Measurements from ENCODE around the gene TTC17.
"Not testable (repeated sequence)": the region's sequence is repeated elsewhere in the genome, so short reads cannot be mapped to it uniquely, and the experiment has no call there.

TTC17 gene

DNA sequence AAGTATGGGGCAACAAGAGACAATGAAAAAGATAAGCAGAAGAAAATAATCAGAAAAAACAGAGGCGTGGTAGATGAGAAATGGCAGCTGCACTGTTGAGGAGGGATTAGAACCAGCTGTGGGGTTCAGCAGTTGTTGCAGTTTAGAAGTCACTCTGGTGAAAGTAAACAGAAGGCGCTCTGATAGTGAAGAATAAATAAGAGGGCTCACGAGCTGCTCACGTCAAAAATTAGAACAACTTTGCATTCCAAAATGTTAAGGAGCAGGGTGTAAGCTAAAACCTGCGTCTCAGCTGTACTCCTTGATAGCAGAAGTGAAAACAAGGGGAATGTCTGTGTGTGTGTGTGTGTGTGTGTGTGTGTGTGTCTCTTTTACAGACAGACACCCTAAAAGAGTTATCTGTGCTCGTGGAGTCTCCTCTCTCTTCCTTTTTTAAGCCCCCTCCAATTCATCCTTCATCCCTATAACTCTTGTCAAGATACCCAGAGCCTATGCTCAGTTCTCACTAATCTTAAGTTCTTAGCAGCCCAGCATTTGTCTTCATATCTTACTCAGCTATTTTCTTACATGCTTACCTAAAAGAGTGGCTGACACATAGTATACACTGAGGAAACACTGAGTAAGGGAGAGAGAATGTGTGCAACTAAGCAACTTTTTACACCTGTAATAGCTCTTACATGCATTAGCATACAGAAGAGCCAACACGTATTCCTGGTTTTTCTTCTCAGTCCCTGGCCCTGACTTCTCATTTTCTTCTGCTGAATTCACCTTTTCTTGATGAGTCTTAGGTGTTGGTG is 8.9 kb downstream of the TTC17 start:
- TF ChIP-seq POLR2A (IDR thresholded peaks at IDR 0.05; ENCODE audit: low read length): no peak
- TF ChIP-seq GATA1 (IDR thresholded peaks at IDR 0.05; ENCODE audit: low read depth, low read length): no peak
- peak; percentile 68 to 88 for DNase-seq

- DNase-seq: no peak
- TF ChIP-seq POLR2A (IDR thresholded peaks at IDR 0.05; ENCODE audit: low read length) (no peak), GATA1 (IDR thresholded peaks at IDR 0.05; ENCODE audit: low read depth, low read length) (no peak)
These were observed 17.3 kb downstream of the TTC17 start for GRCh38 chr11:43376065-43376464.

DNA sequence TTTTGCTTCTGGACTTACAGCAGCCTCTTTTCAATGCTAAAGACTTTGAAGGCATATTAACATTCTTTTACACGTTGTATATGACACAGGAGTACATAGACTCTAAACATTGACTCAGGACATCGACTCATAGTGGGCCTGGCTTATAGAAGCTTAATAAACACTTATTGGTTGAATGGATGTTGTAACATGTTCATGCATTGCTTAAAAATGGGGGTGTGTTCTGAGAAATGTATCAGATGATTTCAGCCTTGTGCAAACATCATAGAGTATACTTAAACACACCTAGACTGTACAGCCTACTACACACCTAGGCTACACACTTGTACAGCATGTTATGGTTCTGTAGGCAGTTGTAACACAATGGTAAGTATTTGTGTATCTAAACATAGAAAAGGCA is 17.9 kb downstream of the TTC17 start:
- peak; percentile 30 to 63 for DNase-seq
- no peak for TF ChIP-seq GATA1 (IDR thresholded peaks at IDR 0.05; ENCODE audit: low read depth, low read length)
- TF ChIP-seq POLR2A (IDR thresholded peaks at IDR 0.05; ENCODE audit: low read length): no peak

DNA sequence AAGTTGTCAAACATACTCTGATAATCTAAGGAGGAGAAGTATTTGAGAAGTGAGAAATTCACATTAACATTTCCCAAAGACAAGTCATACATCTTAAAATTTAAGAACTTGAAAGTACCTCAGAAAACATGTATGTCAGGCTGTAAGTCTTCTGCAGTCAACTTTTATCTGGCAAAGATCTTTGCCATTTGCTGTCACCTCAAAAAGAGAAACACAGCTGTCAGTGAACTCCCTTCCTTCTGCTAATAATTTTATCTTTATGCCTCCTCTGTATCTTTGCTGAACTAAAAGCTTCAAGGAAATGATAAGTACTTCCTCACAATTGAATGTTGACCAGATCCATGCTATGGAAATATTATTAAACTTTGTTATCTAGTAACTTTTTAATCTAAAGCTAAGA is 18.7 kb downstream of the TTC17 start:
- no peak for TF ChIP-seq GATA1 (IDR thresholded peaks at IDR 0.05; ENCODE audit: low read depth, low read length)
- TF ChIP-seq POLR2A (IDR thresholded peaks at IDR 0.05; ENCODE audit: low read length): no peak

GRCh38 chr11:43378897-43379296 is 20.2 kb downstream of the TTC17 start:
- TF ChIP-seq GATA1 (IDR thresholded peaks at IDR 0.05; ENCODE audit: low read depth, low read length) (no peak), POLR2A (IDR thresholded peaks at IDR 0.05; ENCODE audit: low read length) (no peak)
- no peak for DNase-seq

More for the DNA sequence above, 18.7 kb downstream of the TTC17 start:
- peak; percentile 57 to 79 for DNase-seq

DNA sequence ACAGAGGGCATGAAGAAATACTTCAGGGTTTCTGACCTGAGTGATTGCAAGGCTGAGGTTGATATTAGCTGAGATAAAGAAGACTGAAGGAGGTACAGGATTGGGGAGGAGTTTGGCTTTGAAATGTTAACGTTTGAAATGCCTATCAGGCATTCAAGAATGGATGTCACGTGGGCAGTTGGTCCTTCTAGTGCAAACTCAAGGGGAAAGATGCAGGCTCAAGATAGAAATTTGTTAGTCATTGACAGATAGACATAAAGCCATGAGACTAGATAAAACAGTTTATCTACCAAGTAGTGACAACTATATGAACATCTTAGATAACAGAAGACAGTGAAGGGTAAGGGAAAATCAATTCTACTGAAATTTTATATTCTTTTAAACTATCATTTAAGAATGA is 23.1 kb downstream of the TTC17 start:
- peak; percentile 60 to 86 for DNase-seq
- TF ChIP-seq GATA1 (IDR thresholded peaks at IDR 0.05; ENCODE audit: low read depth, low read length) (peak; percentile 29), POLR2A (IDR thresholded peaks at IDR 0.05; ENCODE audit: low read length) (no peak)

- TF ChIP-seq POLR2A (IDR thresholded peaks at IDR 0.05; ENCODE audit: low read length) (no peak), GATA1 (IDR thresholded peaks at IDR 0.05; ENCODE audit: low read depth, low read length) (no peak)
- no peak for DNase-seq
These were observed 23.9 kb downstream of the TTC17 start for GRCh38 chr11:43382614-43383013.

GRCh38 chr11:43384393-43384792 is 25.7 kb downstream of the TTC17 start:
- no peak for DNase-seq
- TF ChIP-seq POLR2A (IDR thresholded peaks at IDR 0.05; ENCODE audit: low read length) (no peak), GATA1 (IDR thresholded peaks at IDR 0.05; ENCODE audit: low read depth, low read length) (no peak)

DNA sequence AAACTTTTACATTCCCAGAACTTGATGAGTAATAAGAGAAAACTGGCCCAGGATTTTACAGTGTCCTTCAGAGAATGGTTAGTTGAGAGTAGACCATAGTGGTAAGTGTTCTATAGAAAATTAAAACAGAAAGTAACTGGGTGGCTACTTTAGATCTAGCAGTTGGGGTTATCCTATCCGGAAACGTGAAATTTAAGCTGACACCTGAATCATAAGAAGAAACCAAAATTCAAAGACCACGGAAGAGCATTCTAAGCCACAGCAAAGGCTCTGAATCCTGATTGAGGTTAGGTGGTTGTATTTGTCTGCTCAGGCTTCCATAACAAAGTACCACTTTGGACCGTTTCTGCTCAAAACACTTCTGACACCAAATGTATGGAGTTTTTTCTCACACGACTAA is 34.0 kb downstream of the TTC17 start:
- TF ChIP-seq POLR2A (IDR thresholded peaks at IDR 0.05; ENCODE audit: low read length) (no peak), GATA1 (IDR thresholded peaks at IDR 0.05; ENCODE audit: low read depth, low read length) (no peak)
- no peak for DNase-seq

DNA sequence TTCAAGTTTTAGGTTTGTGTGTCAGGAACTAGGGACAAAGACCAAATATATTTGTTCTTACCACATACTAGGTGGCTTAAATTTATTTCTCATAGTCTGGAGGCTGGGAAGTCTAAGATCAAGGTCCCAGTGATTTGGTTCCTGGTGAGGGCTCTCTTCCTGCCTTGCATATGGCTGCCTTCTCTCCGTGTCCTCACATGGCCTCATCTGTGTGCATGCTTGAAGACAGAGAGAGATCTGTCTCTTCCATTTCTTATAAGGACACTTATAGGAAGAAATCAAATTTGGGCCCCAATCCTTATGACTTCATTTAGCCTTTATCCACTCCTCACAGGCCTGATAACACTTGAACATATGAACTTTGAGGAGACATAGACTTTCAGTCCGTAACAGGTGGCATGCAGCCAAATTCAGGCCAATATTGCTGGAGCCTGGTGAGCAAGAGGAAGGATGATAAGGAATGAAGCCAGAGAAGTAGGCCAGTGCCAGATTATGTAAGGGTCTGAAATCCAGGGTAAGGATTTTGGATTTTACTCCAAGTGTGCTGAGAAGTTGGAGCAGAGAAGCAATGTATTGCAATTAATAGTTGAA is 35.1 kb downstream of the TTC17 start:
- TF ChIP-seq POLR2A (IDR thresholded peaks at IDR 0.05; ENCODE audit: low read length): no peak
- TF ChIP-seq GATA1 (IDR thresholded peaks at IDR 0.05; ENCODE audit: low read depth, low read length): peak; percentile 64
- peak; percentile 94 to 95 for DNase-seq

GRCh38 chr11:43396617-43397016 is 37.9 kb downstream of the TTC17 start:
- no peak for DNase-seq
- TF ChIP-seq POLR2A (IDR thresholded peaks at IDR 0.05; ENCODE audit: low read length) (no peak), GATA1 (IDR thresholded peaks at IDR 0.05; ENCODE audit: low read depth, low read length) (no peak)

DNA sequence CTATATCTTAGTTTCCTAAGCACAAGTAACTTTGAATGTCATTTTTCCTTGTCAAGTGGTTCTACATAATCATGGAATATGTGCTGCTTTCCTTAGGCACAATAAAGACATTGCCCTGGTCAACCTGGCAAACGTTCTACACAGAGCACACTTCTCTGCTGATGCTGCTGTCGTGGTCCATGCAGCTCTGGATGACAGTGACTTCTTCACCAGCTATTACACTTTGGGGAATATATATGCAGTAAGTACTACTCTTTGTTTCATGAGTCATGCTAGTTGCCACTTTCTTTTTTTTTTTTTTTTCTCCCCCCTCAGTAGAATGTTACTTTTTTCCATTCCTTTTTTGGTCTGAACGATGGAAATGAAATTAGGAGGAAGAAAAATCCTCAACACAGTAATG is 38.5 kb downstream of the TTC17 start:
- TF ChIP-seq GATA1 (IDR thresholded peaks at IDR 0.05; ENCODE audit: low read depth, low read length) (no peak), POLR2A (IDR thresholded peaks at IDR 0.05; ENCODE audit: low read length) (no peak)
- DNase-seq: no peak

GRCh38 chr11:43399983-43400630 is 41.4 kb downstream of the TTC17 start:
- peak in 1 of 2 experiments; percentile 14 for DNase-seq
- TF ChIP-seq GATA1 (IDR thresholded peaks at IDR 0.05; ENCODE audit: low read depth, low read length) (no peak), POLR2A (IDR thresholded peaks at IDR 0.05; ENCODE audit: low read length) (no peak)

DNA sequence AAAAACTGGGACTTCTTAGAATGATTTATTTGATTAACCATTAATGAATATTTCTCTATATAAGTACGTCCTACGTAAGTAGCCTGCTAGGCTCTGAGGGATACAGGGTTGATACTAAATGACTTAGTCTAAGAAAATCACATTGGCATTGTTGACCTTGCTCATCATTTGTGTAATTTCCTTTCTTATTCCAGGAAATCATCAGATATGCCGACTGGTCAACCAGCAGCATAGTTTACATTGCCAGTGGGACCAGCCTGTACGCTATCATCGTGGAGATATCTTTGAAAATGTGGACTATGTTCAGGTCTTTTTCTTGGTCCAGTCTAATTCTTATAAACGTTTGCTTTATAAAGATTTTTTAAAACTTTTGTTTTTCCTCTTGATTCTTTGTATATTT is 42.5 kb downstream of the TTC17 start:
- DNase-seq: no peak
- TF ChIP-seq GATA1 (IDR thresholded peaks at IDR 0.05; ENCODE audit: low read depth, low read length) (no peak), POLR2A (IDR thresholded peaks at IDR 0.05; ENCODE audit: low read length) (no peak)

DNA sequence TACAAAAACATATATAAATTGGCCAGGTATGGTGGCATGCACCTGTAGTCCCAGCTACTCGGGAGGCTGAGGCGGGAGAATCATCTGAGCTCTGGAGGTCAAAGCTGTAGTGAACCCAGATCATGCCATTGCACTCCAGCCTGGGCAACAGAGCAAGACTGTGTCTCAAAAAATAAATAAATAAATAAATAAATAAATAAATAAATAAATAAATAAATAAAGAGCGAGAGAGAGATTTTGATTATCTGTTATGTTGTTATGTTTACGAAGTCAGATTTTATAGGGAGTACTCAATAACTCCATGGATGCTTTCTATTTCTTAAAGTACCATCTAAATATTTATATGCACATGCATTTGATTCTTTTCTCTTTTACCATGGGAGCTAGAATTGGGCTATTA is 43.1 kb downstream of the TTC17 start:
- DNase-seq: not testable (repeated sequence)

All from erythroblast (primary cell).